ENCODE measurements around the gene MAP10.

MAP10 gene

GRCh38 chr1:232851532-232851931, 46.3 kb downstream of the MAP10 start:
- no peak for DNase-seq (ENCODE audit: extremely low read depth, low read depth)
- no peak for TF ChIP-seq CTCF (IDR thresholded peaks at IDR 0.05; ENCODE audit: low read depth, low read length, missing control alignments)
- H3K4me3 ChIP-seq (replicated peaks; ENCODE audit: low read depth, low read length) = no peak overlapping the region

- no peak for TF ChIP-seq CTCF (IDR thresholded peaks at IDR 0.05; ENCODE audit: low read depth, low read length, missing control alignments)
- H3K4me3 ChIP-seq (replicated peaks; ENCODE audit: low read depth, low read length) = no peak overlapping the region
- peak; percentile 59 for DNase-seq (ENCODE audit: extremely low read depth, low read depth)
Observed at GRCh38 chr1:232853994-232854797, 49.0 kb downstream of the MAP10 start.

- no peak overlapping the region for H3K4me3 ChIP-seq (replicated peaks; ENCODE audit: low read depth, low read length)
- DNase-seq (ENCODE audit: extremely low read depth, low read depth) = no peak
- no peak for TF ChIP-seq CTCF (IDR thresholded peaks at IDR 0.05; ENCODE audit: low read depth, low read length, missing control alignments)
Observed at GRCh38 chr1:232854798-232855159, 49.6 kb downstream of the MAP10 start.

GRCh38 chr1:232856541-232856940, 51.3 kb downstream of the MAP10 start:
- DNase-seq (ENCODE audit: extremely low read depth, low read depth) = peak; percentile 15
- no peak for TF ChIP-seq CTCF (IDR thresholded peaks at IDR 0.05; ENCODE audit: low read depth, low read length, missing control alignments)
- no peak overlapping the region for H3K4me3 ChIP-seq (replicated peaks; ENCODE audit: low read depth, low read length)
